Measurements from ENCODE around the gene SCGB1D4.

The SCGB1D4 gene

GRCh38 chr11:62341588-62341987 is 42.7 kb upstream of the SCGB1D4 start:
- H3K9me3 ChIP-seq (ENCODE audit: insufficient read depth, low read length, severe bottlenecking): no peaks in the 10 kb centered on the region
- no peaks in the 10 kb centered on the region for H3K36me3 ChIP-seq (ENCODE audit: insufficient read depth, low read length)
- H3K27me3 ChIP-seq (ENCODE audit: insufficient read depth, low read length, poor library complexity): no peaks in the 10 kb centered on the region
- no peak for TF ChIP-seq EZH2 (IDR thresholded peaks at IDR 0.05; ENCODE audit: borderline replicate concordance, low read depth, low read length, severe bottlenecking)
- TF ChIP-seq, protein P1, sequence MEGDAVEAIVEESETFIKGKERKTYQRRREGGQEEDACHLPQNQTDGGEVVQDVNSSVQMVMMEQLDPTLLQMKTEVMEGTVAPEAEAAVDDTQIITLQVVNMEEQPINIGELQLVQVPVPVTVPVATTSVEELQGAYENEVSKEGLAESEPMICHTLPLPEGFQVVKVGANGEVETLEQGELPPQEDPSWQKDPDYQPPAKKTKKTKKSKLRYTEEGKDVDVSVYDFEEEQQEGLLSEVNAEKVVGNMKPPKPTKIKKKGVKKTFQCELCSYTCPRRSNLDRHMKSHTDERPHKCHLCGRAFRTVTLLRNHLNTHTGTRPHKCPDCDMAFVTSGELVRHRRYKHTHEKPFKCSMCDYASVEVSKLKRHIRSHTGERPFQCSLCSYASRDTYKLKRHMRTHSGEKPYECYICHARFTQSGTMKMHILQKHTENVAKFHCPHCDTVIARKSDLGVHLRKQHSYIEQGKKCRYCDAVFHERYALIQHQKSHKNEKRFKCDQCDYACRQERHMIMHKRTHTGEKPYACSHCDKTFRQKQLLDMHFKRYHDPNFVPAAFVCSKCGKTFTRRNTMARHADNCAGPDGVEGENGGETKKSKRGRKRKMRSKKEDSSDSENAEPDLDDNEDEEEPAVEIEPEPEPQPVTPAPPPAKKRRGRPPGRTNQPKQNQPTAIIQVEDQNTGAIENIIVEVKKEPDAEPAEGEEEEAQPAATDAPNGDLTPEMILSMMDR (IDR thresholded peaks at IDR 0.05; ENCODE audit: borderline replicate concordance, extremely low read depth, low read length, poor library complexity, severe bottlenecking): no peak
- H3K79me2 ChIP-seq (ENCODE audit: insufficient read depth, low read length): no peaks in the 10 kb centered on the region
- H2AFZ ChIP-seq (ENCODE audit: low read depth, low read length): no peak overlapping the region
- H3K27ac ChIP-seq (ENCODE audit: low read length): no peak overlapping the region
- no peaks in the 10 kb centered on the region for H4K20me1 ChIP-seq (ENCODE audit: insufficient read depth, low read length)
- no peak for ATAC-seq (ENCODE audit: insufficient read depth, low read depth)
- H3K9ac ChIP-seq (ENCODE audit: low read depth, low read length): no peak overlapping the region
- H3K4me2 ChIP-seq (ENCODE audit: insufficient read depth, low read length): no peak overlapping the region
- DNase-seq: no peak
- no peak overlapping the region for H3K4me3 ChIP-seq (ENCODE audit: low read depth in 1 of 2, low read length in 2 of 2)
- H3K4me1 ChIP-seq (ENCODE audit: insufficient read depth, low read length): no peaks in the 10 kb centered on the region

GRCh38 chr11:62340269-62340901 is 41.5 kb upstream of the SCGB1D4 start:
- ATAC-seq (ENCODE audit: insufficient read depth, low read depth): no peak
- no peak for TF ChIP-seq EZH2 (IDR thresholded peaks at IDR 0.05; ENCODE audit: borderline replicate concordance, low read depth, low read length, severe bottlenecking)
- TF ChIP-seq, protein P1 (IDR thresholded peaks at IDR 0.05; ENCODE audit: borderline replicate concordance, extremely low read depth, low read length, poor library complexity, severe bottlenecking): peak; percentile 60
- H3K79me2 ChIP-seq (ENCODE audit: insufficient read depth, low read length): no peaks in the 10 kb centered on the region
- H3K4me2 ChIP-seq (ENCODE audit: insufficient read depth, low read length): no peak overlapping the region
- no peaks in the 10 kb centered on the region for H4K20me1 ChIP-seq (ENCODE audit: insufficient read depth, low read length)
- no peaks in the 10 kb centered on the region for H3K9me3 ChIP-seq (ENCODE audit: insufficient read depth, low read length, severe bottlenecking)
- H3K36me3 ChIP-seq (ENCODE audit: insufficient read depth, low read length): no peaks in the 10 kb centered on the region
- no peak overlapping the region for H3K27ac ChIP-seq (ENCODE audit: low read length)
- H2AFZ ChIP-seq (ENCODE audit: low read depth, low read length): no peak overlapping the region
- H3K9ac ChIP-seq (ENCODE audit: low read depth, low read length): no peak overlapping the region
- no peaks in the 10 kb centered on the region for H3K27me3 ChIP-seq (ENCODE audit: insufficient read depth, low read length, poor library complexity)
- peak; percentile 30 for DNase-seq
- H3K4me3 ChIP-seq (ENCODE audit: low read depth in 1 of 2, low read length in 2 of 2): no peak overlapping the region
- H3K4me1 ChIP-seq (ENCODE audit: insufficient read depth, low read length): no peaks in the 10 kb centered on the region

DNA sequence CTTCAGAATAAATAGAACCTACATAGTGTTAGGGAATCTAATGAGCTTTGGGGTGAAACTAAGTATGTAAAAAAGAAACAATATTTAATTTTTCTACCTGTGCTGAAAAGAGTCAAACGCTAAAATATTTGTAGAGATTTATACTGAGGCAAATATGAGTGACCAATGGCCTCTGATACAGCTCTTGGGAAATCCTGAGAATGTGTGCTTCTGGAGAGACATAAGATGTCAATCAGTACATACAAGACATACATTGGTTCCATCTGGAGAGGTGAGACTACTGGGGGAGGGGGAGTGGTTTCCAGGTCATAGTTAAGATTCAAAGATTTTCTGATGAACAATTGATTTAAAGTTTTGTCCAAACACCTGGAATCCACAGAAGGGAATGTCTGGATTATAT is 39.3 kb upstream of the SCGB1D4 start:
- Histone ChIP-seq H4K20me1 (ENCODE audit: insufficient read depth, low read length) (no peaks in the 10 kb centered on the region), H3K4me2 (ENCODE audit: insufficient read depth, low read length) (no peak overlapping the region), H3K27me3 (ENCODE audit: insufficient read depth, low read length, poor library complexity) (no peaks in the 10 kb centered on the region), H3K4me3 (ENCODE audit: low read depth in 1 of 2, low read length in 2 of 2) (no peak overlapping the region), H3K9me3 (ENCODE audit: insufficient read depth, low read length, severe bottlenecking) (no peaks in the 10 kb centered on the region), H3K9ac (ENCODE audit: low read depth, low read length) (no peak overlapping the region), H2AFZ (ENCODE audit: low read depth, low read length) (no peak overlapping the region), H3K4me1 (ENCODE audit: insufficient read depth, low read length) (no peaks in the 10 kb centered on the region), H3K79me2 (ENCODE audit: insufficient read depth, low read length) (no peaks in the 10 kb centered on the region), H3K36me3 (ENCODE audit: insufficient read depth, low read length) (no peaks in the 10 kb centered on the region), H3K27ac (ENCODE audit: low read length) (no peak overlapping the region)
- ATAC-seq (ENCODE audit: insufficient read depth, low read depth) (no peak), DNase-seq (no peak)
- TF ChIP-seq, protein P1 (IDR thresholded peaks at IDR 0.05; ENCODE audit: borderline replicate concordance, extremely low read depth, low read length, poor library complexity, severe bottlenecking): no peak
- TF ChIP-seq EZH2 (IDR thresholded peaks at IDR 0.05; ENCODE audit: borderline replicate concordance, low read depth, low read length, severe bottlenecking): no peak

All from DND-41 (cell line).